H1 (cell line): ENCODE results near the gene MAPT. TPM values are rescaled to one million over a fixed set of nuclear protein-coding genes. Genes with fewer than 3 reads are reported as not detected.
A peak's percentile ranks its signal among the peaks of the same experiment; 100 is the strongest.

Source experiments
- CTCF ChIA-PET: fragments of 300-600 bp; sonication (Branson Sonifier 250); formaldehyde crosslinking; loops from one replicate; lab custom pipeline; 2021; ENCODE audit not compliant: partially characterized antibody; lab: Charles Lee
- POLR2A ChIA-PET: fragments of 300-600 bp; sonication (Branson Sonifier 250); formaldehyde crosslinking; loops from one replicate; lab custom pipeline; 2021; ENCODE audit warnings: inconsistent platforms; ENCODE audit not compliant: partially characterized antibody; lab: Charles Lee
- DNase-seq, 2 experiments: peaks; one replicate each; pipeline versions ENCODE4 v3.0.0 to v3.0.0-alpha.2; 2010 to 2022; ENCODE audit warnings: low spot score in 2 of 2, low read depth in 1 of 2, mixed read lengths in 1 of 2
- FAIRE-seq: peaks from 2 replicates; lab custom pipeline; 2011; peaks lifted over from hg19 to GRCh38; lab: Jason Lieb, UNC
- H2AFZ ChIP-seq: 2 replicates; pipeline ENCODE4 v1.8.1; 2012; ENCODE audit warnings: low read length, inconsistent platforms
- H2AK5ac ChIP-seq: 2 replicates; pipeline ENCODE4 v1.6.1; 2013; ENCODE audit warnings: low read depth, low read length
- H2BK120ac ChIP-seq: replicated peaks from 2 replicates; pipeline ENCODE3; 2013; ENCODE audit warnings: low read depth, low read length, inconsistent platforms
- H2BK12ac ChIP-seq: 2 replicates; pipeline ENCODE4 v1.6.1; 2013; ENCODE audit warnings: low read depth, low read length
- H2BK15ac ChIP-seq: 2 replicates; pipeline ENCODE4 v1.6.1; 2013; ENCODE audit warnings: low read length
- H2BK20ac ChIP-seq: 2 replicates; pipeline ENCODE4 v1.6.1; 2013; ENCODE audit warnings: low read length
- H2BK5ac ChIP-seq: 2 replicates; pipeline ENCODE4 v1.6.1; 2013; ENCODE audit warnings: low read depth, low read length
- H3K14ac ChIP-seq: 2 replicates; pipeline ENCODE4 v1.6.1; 2013; ENCODE audit warnings: inconsistent platforms; ENCODE audit not compliant: insufficient read length
- H3K18ac ChIP-seq: 2 replicates; pipeline ENCODE4 v1.6.1; 2013; ENCODE audit warnings: low read length; ENCODE audit errors: extremely low read depth
- H3K23ac ChIP-seq: 2 replicates; pipeline ENCODE4 v1.6.1; 2013; ENCODE audit warnings: inconsistent platforms; ENCODE audit not compliant: insufficient read length
- H3K23me2 ChIP-seq: 2 replicates; pipeline ENCODE4 v1.6.1; 2013; ENCODE audit warnings: low read depth, low read length
- H3K27ac ChIP-seq: 2 replicates; pipeline ENCODE4 v1.6.1; 2011; ENCODE audit warnings: low read depth, low read length, inconsistent platforms
- H3K27me3 ChIP-seq, 4 experiments: replicated peaks in 1 of 4; 1 replicate in 1 of 4; 2 replicates in 3 of 4; pipeline versions ENCODE4 v1.6.1 to v1.8.1; 2011 to 2013; ENCODE audit warnings: low read length in 3 of 4, mild to moderate bottlenecking in 3 of 4, inconsistent platforms in 2 of 4, mixed read lengths in 2 of 4, moderate library complexity in 1 of 4; ENCODE audit not compliant: control insufficient read depth in 3 of 4, insufficient read depth in 3 of 4; ENCODE audit errors: extremely low read depth in 1 of 4
- H3K36me3 ChIP-seq, 4 experiments: 2 replicates each; pipeline versions ENCODE4 v1.6.1 to v1.8.1; 2011 to 2013; ENCODE audit warnings: mild to moderate bottlenecking in 4 of 4, low read length in 3 of 4, moderate library complexity in 2 of 4, control low read depth in 1 of 4, inconsistent platforms in 1 of 4; ENCODE audit not compliant: insufficient read depth in 4 of 4, control insufficient read depth in 2 of 4
- H3K4ac ChIP-seq: replicated peaks from 2 replicates; pipeline ENCODE3; 2013; ENCODE audit warnings: low read length, low read depth, mixed read lengths, inconsistent platforms; ENCODE audit not compliant: insufficient read length
- H3K4me1 ChIP-seq, 4 experiments: replicated peaks in 1 of 4; 1 replicate in 1 of 4; 2 replicates in 3 of 4; pipeline versions ENCODE4 v1.6.1 to v1.8.1; 2011 to 2013; ENCODE audit warnings: low read length in 3 of 4, inconsistent platforms in 2 of 4, mixed read lengths in 1 of 4; ENCODE audit not compliant: insufficient read depth in 4 of 4, control insufficient read depth in 3 of 4
- H3K4me2 ChIP-seq, 2 experiments: 2 replicates each; pipeline versions ENCODE4 v1.6.1 to v1.8.1; 2011 to 2013; ENCODE audit warnings: low read depth in 2 of 2, low read length in 2 of 2, control low read depth in 1 of 2, inconsistent platforms in 1 of 2, mild to moderate bottlenecking in 1 of 2; ENCODE audit not compliant: insufficient read depth in 1 of 2
- H3K4me3 ChIP-seq, 4 experiments: fragments of 200-600, 300-600 bp in 1 of 4; sonication (generic), shearing (Covaris generic), sonication (Bioruptor Twin) in 1 of 4; 2 replicates each; pipeline versions ENCODE4 v1.5.1 to v1.8.1; 2011 to 2016; ENCODE audit warnings: low read length in 4 of 4, low read depth in 3 of 4, control low read depth in 2 of 4, inconsistent platforms in 2 of 4, mild to moderate bottlenecking in 2 of 4, mixed read lengths in 1 of 4, moderate library complexity in 1 of 4; ENCODE audit not compliant: insufficient read depth in 2 of 4; ENCODE audit errors: extremely low read depth in 1 of 4
- H3K56ac ChIP-seq: replicated peaks from 2 replicates; pipeline ENCODE3; 2013; ENCODE audit warnings: low read depth, mild to moderate bottlenecking, mixed read lengths, low read length, inconsistent platforms; ENCODE audit not compliant: insufficient read length
- H3K79me1 ChIP-seq: 2 replicates; pipeline ENCODE4 v1.6.1; 2013; ENCODE audit warnings: low read depth, low read length, control low read depth
- H3K79me2 ChIP-seq, 2 experiments: 2 replicates each; pipeline versions ENCODE4 v1.6.1 to v1.8.1; 2012 to 2013; ENCODE audit warnings: low read length in 2 of 2, mild to moderate bottlenecking in 2 of 2, inconsistent platforms in 1 of 2; ENCODE audit not compliant: insufficient read depth in 2 of 2, control insufficient read depth in 1 of 2
- H3K9ac ChIP-seq, 4 experiments: replicated peaks in 1 of 4; 1 replicate in 1 of 4; 2 replicates in 3 of 4; pipeline versions ENCODE4 v1.6.1 to v1.8.1; 2011 to 2013; ENCODE audit warnings: low read depth in 3 of 4, low read length in 3 of 4, control low read depth in 2 of 4, mild to moderate bottlenecking in 2 of 4, moderate library complexity in 2 of 4, inconsistent platforms in 1 of 4; ENCODE audit errors: extremely low read depth in 1 of 4
- H3K9me3 ChIP-seq, 2 experiments: 2 replicates each; pipeline versions ENCODE4 v1.6.1 to v1.8.1; 2012 to 2013; ENCODE audit warnings: mild to moderate bottlenecking in 2 of 2, moderate library complexity in 2 of 2, control low read depth in 1 of 2, inconsistent platforms in 1 of 2, low read depth in 1 of 2, low read length in 1 of 2, mixed read lengths in 1 of 2; ENCODE audit not compliant: insufficient read depth in 2 of 2
- H4K20me1 ChIP-seq, 2 experiments: replicated peaks in 1 of 2; 2 replicates each; pipeline versions ENCODE3 to v1.8.1; 2011 to 2013; ENCODE audit warnings: inconsistent platforms in 2 of 2, low read length in 2 of 2, mild to moderate bottlenecking in 1 of 2; ENCODE audit not compliant: insufficient read depth in 2 of 2, control insufficient read depth in 1 of 2
- H4K5ac ChIP-seq: 2 replicates; pipeline ENCODE4 v1.6.1; 2013; ENCODE audit warnings: low read length, low read depth, mixed read lengths, inconsistent platforms; ENCODE audit not compliant: insufficient read length
- H4K8ac ChIP-seq: 2 replicates; pipeline ENCODE4 v1.8.0; 2013; ENCODE audit warnings: mild to moderate bottlenecking, moderate library complexity, low read length, inconsistent platforms; ENCODE audit not compliant: insufficient read depth; ENCODE audit errors: extremely low read depth
- H4K91ac ChIP-seq: replicated peaks from 2 replicates; pipeline ENCODE3; 2013; ENCODE audit warnings: low read length, mixed read lengths, inconsistent platforms; ENCODE audit not compliant: insufficient read length
- CEBPB ChIP-seq: IDR thresholded peaks from 2 replicates; pipeline ENCODE4 v1.6.1; 2012; ENCODE audit warnings: low read depth, low read length
- RAD21 ChIP-seq, 2 experiments: IDR thresholded peaks in 1 of 2; conservative IDR thresholded peaks in 1 of 2; 2 replicates each; pipeline ENCODE4 v1.6.1; 2011; ENCODE audit warnings: low read depth in 2 of 2, low read length in 2 of 2, improper control_type of control experiment in 1 of 2, inconsistent platforms in 1 of 2, mild to moderate bottlenecking in 1 of 2, moderate library complexity in 1 of 2
- SAP30 ChIP-seq: fragments of 300-600 bp; sonication (generic); IDR thresholded peaks from 2 replicates; pipeline ENCODE4 v1.7.1; 2012; ENCODE audit warnings: low read length, moderate library complexity, mild to moderate bottlenecking, inconsistent platforms; ENCODE audit not compliant: insufficient read depth, insufficient replicate concordance
- SIX5 ChIP-seq: IDR thresholded peaks from 2 replicates; pipeline ENCODE4 v1.6.1; 2011; ENCODE audit warnings: mild to moderate bottlenecking, low read depth, low read length
- SP2 ChIP-seq: IDR thresholded peaks from 2 replicates; pipeline ENCODE4 v1.6.1; 2012; ENCODE audit warnings: mild to moderate bottlenecking, low read length, inconsistent platforms
- TBP ChIP-seq: IDR thresholded peaks from 2 replicates; pipeline ENCODE4 v1.6.1; 2011; ENCODE audit warnings: low read depth, low read length, improper control_type of control experiment
- WGBS, 2 experiments: shearing (Covaris generic) in 1 of 2; methylation state at CpG; one replicate each; pipeline versions ENCODE4 v1.1.6 to v1.1.7; 2013 to 2015; ENCODE audit warnings: low lambda C conversion rate in 2 of 2, mixed read lengths in 2 of 2, inconsistent platforms in 1 of 2, low coverage in 1 of 2, missing lambda C conversion rate in 1 of 2; ENCODE audit not compliant: insufficient replicate concordance in 2 of 2, insufficient coverage in 1 of 2, insufficient read length in 1 of 2; ENCODE audit errors: extremely low coverage in 1 of 2, missing lambda C conversion rate in 1 of 2; 5-methylcytosine and 5-hydroxymethylcytosine counted together
- polyA plus RNA-seq, 7 experiments: library from polyadenylated mRNA; depleted of rRNA in 3 of 7; stranded (reverse) in 5 of 7; unstranded in 2 of 7; fragments of >200 nt in 5 of 7; fragments of 200-250 nt in 2 of 7; gene quantifications; 1 replicate in 5 of 7; 2 replicates in 1 of 7; 4 replicates in 1 of 7; pipeline versions ENCODE4 v1.2.1 to v1.2.3, GENCODE V29; 2011 to 2013; ENCODE audit warnings: missing spikeins in 2 of 7, mixed read lengths in 2 of 7
- total RNA-seq: library from RNA; stranded (reverse); fragmentation: NEBNext Ultra II Directional; extraction: Animal tissue kit (Norgen Biotek cat#: 25700); gene quantifications from 2 replicates; pipeline ENCODE4 v1.2.1, GENCODE V29; 2021
- TF ChIP-seq, protein P1 (sequence below): IDR thresholded peaks from 2 replicates; pipeline ENCODE4 v1.6.1; 2012; ENCODE audit warnings: inconsistent platforms
- TF ChIP-seq, protein P2 (sequence below): IDR thresholded peaks from 2 replicates; pipeline ENCODE4 v1.6.1; 2011; ENCODE audit warnings: low read length, improper control_type of control experiment

MAPT gene
- total and polyA plus RNA-seq, 2 of the 8 experiments (the other 6 are each of a cell fraction or from before 2014, with no cell fraction given), result 0.54 to 1.7 TPM

GRCh38 chr17:45896803-45897693 lies 2.7 kb downstream of the MAPT start:
- H3K27ac ChIP-seq, result no peak overlapping the region
- peak overlapping the region; percentile 85; the same call in 1 of the 2 replicates for H2AFZ ChIP-seq
- no peaks in the 10 kb centered on the region for H3K36me3 ChIP-seq
- WGBS, 2 experiments, result 7% methylated on average over 58 of the region's 67 CpGs; no CpG with 5 or more reads in 1 of the 2 experiments
- H4K5ac ChIP-seq, result no peak overlapping the region
- no peak overlapping the region for H2BK120ac ChIP-seq
- H4K8ac ChIP-seq, result peak overlapping the region; percentile 30
- H2BK20ac ChIP-seq, result no peak overlapping the region
- H3K4ac ChIP-seq, result no peak overlapping the region
- no peak overlapping the region for H3K14ac ChIP-seq
- ChIA-PET POLR2A (interaction anchor here (1.3 to 2.0 kb wide), 3 partner anchors 9 to 46 kb away, joined by 3 to 6 read pairs (median 5); no protein-coding TSS in a partner anchor), CTCF (interaction anchor here (0.6 to 2.3 kb wide), 9 partner anchors 8 to 377 kb away, joined by 3 to 10 read pairs (median 3); no protein-coding TSS in a partner anchor)
- H3K9me3 ChIP-seq, result no peaks in the 10 kb centered on the region
- H3K4me1 ChIP-seq, result peaks cover 0 to 20% (median 9%) of the 10 kb centered on the region in 4 experiments; a peak in 6 of 7 replicates
- no peak overlapping the region for H3K56ac ChIP-seq
- H2AK5ac ChIP-seq, result no peak overlapping the region
- H3K79me1 ChIP-seq, result no peaks in the 10 kb centered on the region
- no peak overlapping the region for H2BK15ac ChIP-seq
- H3K79me2 ChIP-seq, result no peaks in the 10 kb centered on the region
- H3K9ac ChIP-seq, result peak overlapping the region in 2 of 4 experiments; percentile 23 to 34; a peak in 3 of 7 replicates
- 0 out of 2 replicates have a peak overlapping the region, but pooled peaks have one; percentile 7 for H2BK12ac ChIP-seq
- no peak overlapping the region for H3K23ac ChIP-seq
- H3K4me3 ChIP-seq, result peak overlapping the region; percentile 33 to 74 (median 56)
- DNase-seq, result peak in 1 of 2 experiments; percentile 73
- FAIRE-seq, result no peak
- peak overlapping the region; percentile 7 for H4K91ac ChIP-seq
- peaks cover 42 to 66% (median 62%) of the 10 kb centered on the region in 4 experiments for H3K27me3 ChIP-seq
- H3K4me2 ChIP-seq, result peak overlapping the region; percentile 83 to 96
- H2BK5ac ChIP-seq, result no peak overlapping the region
- H4K20me1 ChIP-seq, result peaks cover 0 to 1% of the 10 kb centered on the region in 2 experiments
- H3K23me2 ChIP-seq, result peaks cover 20% of the 10 kb centered on the region; the same call in 1 of the 2 replicates
- H3K18ac ChIP-seq, result peak overlapping the region; percentile 81
- TF ChIP-seq RAD21 (IDR thresholded peaks at IDR 0.05 in 1 of 2, conservative IDR thresholded peaks at IDR 0.05 in 1 of 2; ENCODE audit: low read depth in 2 of 2, low read length in 2 of 2) (0 out of 4 replicates have a peak, but pooled peaks of 1 of the 2 experiments have one; percentile 1), SP2 (no peak), CEBPB (no peak), TBP (peak; percentile 27; the same call in 1 of the 2 replicates), SAP30 (no peak), SIX5 (no peak)
- TF ChIP-seq, protein P1, sequence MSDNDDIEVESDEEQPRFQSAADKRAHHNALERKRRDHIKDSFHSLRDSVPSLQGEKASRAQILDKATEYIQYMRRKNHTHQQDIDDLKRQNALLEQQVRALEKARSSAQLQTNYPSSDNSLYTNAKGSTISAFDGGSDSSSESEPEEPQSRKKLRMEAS, result peak; percentile 27
- TF ChIP-seq, protein P2, sequence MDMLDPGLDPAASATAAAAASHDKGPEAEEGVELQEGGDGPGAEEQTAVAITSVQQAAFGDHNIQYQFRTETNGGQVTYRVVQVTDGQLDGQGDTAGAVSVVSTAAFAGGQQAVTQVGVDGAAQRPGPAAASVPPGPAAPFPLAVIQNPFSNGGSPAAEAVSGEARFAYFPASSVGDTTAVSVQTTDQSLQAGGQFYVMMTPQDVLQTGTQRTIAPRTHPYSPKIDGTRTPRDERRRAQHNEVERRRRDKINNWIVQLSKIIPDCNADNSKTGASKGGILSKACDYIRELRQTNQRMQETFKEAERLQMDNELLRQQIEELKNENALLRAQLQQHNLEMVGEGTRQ, result no peak
